IPS-11a (cell line): ENCODE data around the gene ADAMTSL3.

Source experiments
- H3K4me3 ChIP-seq: one replicate; pipeline ENCODE4 v1.5.1; 2013; ENCODE audit warnings: low read depth, low read length, control low read depth

ADAMTSL3 gene

GRCh38 chr15:83918011-83918410, 264.1 kb downstream of the ADAMTSL3 start:
- no peak overlapping the region for H3K4me3 ChIP-seq

- H3K4me3 ChIP-seq: no peak overlapping the region
These were observed 265.5 kb downstream of the ADAMTSL3 start for GRCh38 chr15:83919319-83919830.

DNA sequence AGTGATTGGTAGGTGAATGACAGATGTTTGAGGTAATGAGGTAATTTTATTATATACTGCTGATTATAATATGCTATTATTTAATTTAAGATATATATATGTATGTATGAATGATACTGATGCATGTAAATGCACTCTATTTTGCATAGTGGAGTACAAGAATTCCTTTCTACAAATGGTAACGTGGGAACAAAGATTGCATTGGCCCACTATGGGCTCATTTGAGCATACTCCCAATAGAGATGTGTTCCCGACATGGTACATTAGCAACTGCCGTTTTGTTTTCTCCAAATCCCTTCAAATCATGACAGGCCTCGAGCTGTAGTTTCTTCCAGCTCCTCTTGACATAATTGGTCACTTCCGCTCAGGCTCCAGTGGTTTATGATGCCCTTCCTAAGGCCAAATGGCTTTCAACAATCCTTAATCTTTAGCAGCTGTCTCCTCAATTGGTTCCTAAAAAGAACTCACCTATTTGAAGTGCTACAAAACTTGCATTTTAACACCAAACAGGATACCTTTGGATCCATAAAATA, 266.1 kb downstream of the ADAMTSL3 start:
- H3K4me3 ChIP-seq: no peak overlapping the region

- H3K4me3 ChIP-seq: no peak overlapping the region
These were observed 268.8 kb downstream of the ADAMTSL3 start for GRCh38 chr15:83922649-83923294.

DNA sequence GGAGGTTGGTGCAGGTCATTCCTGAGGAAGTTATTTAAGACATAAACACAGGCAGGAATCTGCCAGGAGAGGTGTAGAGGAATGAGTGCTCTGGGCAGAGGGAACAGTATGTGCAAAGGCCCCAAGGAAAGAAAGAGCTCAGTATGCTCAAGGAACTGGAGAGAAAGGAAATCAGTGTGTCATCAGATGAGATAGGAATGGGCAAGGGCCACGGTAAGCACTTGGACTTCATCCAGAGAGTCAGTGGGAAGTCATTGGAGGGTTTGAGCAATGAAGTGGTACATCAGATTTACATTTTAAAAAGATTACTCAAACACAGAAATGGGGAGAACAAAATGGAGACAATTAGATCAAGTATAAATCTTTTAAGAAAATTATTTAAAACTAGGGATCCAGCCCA, 272.2 kb downstream of the ADAMTSL3 start:
- no peak overlapping the region for H3K4me3 ChIP-seq

DNA sequence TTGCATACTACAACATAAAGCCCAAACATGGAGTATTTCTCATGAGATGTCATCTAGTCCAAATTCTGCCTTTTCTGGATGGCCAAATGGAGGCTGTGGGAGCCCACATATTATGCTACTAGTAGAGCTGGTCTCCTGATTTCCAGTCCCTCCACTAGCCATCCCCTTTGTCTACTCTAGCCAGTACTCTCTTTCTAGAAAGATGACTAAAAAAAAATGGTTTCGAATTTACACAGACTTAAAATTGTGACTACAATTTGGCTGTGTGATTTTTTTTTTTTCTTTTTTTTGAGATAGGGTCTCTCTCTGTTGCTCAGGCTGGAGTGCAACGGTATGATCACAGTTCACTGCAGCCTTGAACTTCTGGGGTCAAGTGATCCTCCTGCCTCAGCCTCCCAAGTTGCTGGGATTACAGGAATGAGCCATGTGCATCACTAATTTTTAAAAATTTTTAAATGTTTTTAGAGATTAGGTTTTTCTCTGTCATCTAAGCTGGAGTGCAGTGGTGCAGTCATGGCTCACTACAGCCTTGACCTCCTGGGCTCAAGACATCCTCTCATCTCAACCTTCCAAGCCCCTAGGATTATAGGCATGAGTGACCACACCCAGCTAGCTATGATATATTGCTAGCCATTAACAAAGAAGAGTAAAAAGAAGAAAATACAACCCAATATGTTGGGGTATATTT, 273.9 kb downstream of the ADAMTSL3 start:
- H3K4me3 ChIP-seq: no peak overlapping the region

DNA sequence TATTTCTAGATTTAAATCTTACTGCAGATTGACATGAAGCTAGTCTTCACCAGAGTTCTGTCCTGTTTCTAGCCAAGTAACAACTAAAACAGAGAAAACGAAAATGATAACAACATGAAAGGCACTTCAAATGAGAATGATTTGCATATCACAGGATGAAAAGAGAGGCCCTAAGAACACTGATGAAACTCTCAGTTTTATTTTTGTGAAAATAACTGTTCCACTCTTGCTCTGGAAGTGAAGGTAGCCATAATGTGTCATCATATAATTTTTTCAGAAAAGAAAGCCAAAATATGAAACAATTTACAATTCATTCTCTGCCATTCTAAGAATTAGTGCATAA, 274.4 kb downstream of the ADAMTSL3 start:
- H3K4me3 ChIP-seq: no peak overlapping the region

- H3K4me3 ChIP-seq: no peak overlapping the region
These were observed 275.0 kb downstream of the ADAMTSL3 start for GRCh38 chr15:83928878-83929418.

GRCh38 chr15:83929619-83930018, 275.7 kb downstream of the ADAMTSL3 start:
- H3K4me3 ChIP-seq: no peak overlapping the region

- no peak overlapping the region for H3K4me3 ChIP-seq
These were observed 276.7 kb downstream of the ADAMTSL3 start for GRCh38 chr15:83930392-83931212.

GRCh38 chr15:83935774-83936173, 281.9 kb downstream of the ADAMTSL3 start:
- no peak overlapping the region for H3K4me3 ChIP-seq

GRCh38 chr15:83940136-83940535, 286.2 kb downstream of the ADAMTSL3 start:
- no peak overlapping the region for H3K4me3 ChIP-seq

DNA sequence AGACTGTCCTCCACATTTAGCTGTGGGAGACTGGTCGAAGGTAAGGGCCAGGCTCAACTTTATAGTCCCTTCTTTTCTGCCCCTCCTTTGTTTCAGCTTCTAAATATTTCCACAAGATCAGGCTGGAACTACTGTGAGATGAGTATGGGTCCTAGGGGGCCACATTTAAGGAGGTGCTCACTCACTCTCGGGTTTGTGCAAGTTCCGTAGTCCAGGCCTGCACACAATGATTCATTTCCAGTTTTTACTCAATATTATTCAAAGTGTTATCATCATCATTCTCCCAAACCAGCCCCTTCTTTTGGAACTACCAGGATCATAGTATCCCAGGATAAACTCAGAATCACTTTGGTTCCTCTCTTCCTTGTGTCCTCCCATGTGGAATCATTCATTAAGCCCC, 289.1 kb downstream of the ADAMTSL3 start:
- H3K4me3 ChIP-seq: no peak overlapping the region

- no peak overlapping the region for H3K4me3 ChIP-seq
These were observed 290.0 kb downstream of the ADAMTSL3 start for GRCh38 chr15:83943849-83944404.

- no peak overlapping the region for H3K4me3 ChIP-seq
These were observed 293.2 kb downstream of the ADAMTSL3 start for GRCh38 chr15:83947156-83947555.

DNA sequence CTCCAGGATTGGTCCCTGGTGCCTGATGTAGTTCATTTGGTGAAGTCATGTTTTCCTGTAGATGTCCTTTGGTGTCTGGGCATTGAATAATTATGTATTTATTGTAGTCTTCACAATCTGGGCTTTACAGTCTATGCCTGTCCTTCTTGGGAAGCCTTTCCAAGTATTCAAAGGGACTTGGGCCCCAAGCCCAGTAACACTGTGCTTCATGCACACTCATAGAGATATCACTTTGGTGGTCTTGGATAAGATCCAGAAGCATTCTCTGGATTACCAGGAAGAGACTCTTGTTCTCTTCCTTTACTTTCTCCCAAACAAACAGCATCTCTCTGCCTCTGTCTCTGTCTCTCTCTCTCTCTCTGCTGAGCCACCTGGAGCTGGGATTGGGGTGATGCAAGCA, 300.6 kb downstream of the ADAMTSL3 start:
- no peak overlapping the region for H3K4me3 ChIP-seq

- H3K4me3 ChIP-seq: no peak overlapping the region
These were observed 301.9 kb downstream of the ADAMTSL3 start for GRCh38 chr15:83955806-83956265.

- no peak overlapping the region for H3K4me3 ChIP-seq
These were observed 303.0 kb downstream of the ADAMTSL3 start for GRCh38 chr15:83956887-83957286.

DNA sequence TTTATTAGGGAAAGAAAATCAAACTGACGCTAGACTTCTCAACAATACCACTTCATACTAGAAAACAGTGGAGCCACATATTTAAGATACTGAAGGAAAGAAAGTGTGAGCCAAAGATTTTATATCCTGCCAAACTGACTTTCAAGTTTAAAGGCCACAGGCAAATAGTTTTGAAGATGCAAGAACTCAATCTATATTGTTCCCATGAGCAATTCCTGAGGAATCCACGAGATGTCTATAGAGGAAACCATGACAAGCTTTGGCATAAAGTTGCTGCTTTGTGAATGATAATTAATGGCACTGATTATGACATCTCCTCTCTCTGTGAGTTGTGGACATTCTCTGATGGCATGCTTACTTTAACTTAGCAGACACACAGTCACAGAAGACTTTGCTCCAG, 305.6 kb downstream of the ADAMTSL3 start:
- no peak overlapping the region for H3K4me3 ChIP-seq

GRCh38 chr15:83960192-83960829, 306.4 kb downstream of the ADAMTSL3 start:
- H3K4me3 ChIP-seq: no peak overlapping the region
